Measurements from ENCODE around the gene LOXHD1. TPM values are rescaled to one million over a fixed set of nuclear protein-coding genes. Genes with fewer than 3 reads are reported as not detected.

The LOXHD1 gene
- polyA plus RNA-seq, 1 experiment: not detected

- CTCF ChIA-PET: interaction anchor here (3.0 kb wide), 1 partner anchor 19 kb away, joined by 11 read pairs; no protein-coding TSS in a partner anchor
- Histone ChIP-seq H3K27me3 (ENCODE audit: control insufficient read depth, insufficient read depth, low read length) (peaks cover 3% of the 10 kb centered on the region), H3K9me3 (ENCODE audit: control insufficient read depth, insufficient read depth, low read length) (no peaks in the 10 kb centered on the region), H3K4me3 (ENCODE audit: low read depth, low read length) (no peak overlapping the region), H3K27ac (ENCODE audit: low read depth, low read length) (no peak overlapping the region)
- POLR2A ChIA-PET: no interaction called here
- DNase-seq (ENCODE audit: low read depth, low spot score): no peak
- TF ChIP-seq CTCF (IDR thresholded peaks at IDR 0.05; ENCODE audit: low read depth, low read length): no peak
Observed at GRCh38 chr18:46639386-46639785, 17.6 kb downstream of the LOXHD1 start.

GRCh38 chr18:46636040-46636630, 20.9 kb downstream of the LOXHD1 start:
- Histone ChIP-seq H3K4me3 (ENCODE audit: low read depth, low read length) (no peak overlapping the region), H3K27me3 (ENCODE audit: control insufficient read depth, insufficient read depth, low read length) (peaks cover 3% of the 10 kb centered on the region), H3K9me3 (ENCODE audit: control insufficient read depth, insufficient read depth, low read length) (no peaks in the 10 kb centered on the region), H3K27ac (ENCODE audit: low read depth, low read length) (no peak overlapping the region)
- ChIA-PET CTCF (no interaction called here), POLR2A (no interaction called here)
- no peak for DNase-seq (ENCODE audit: low read depth, low spot score)
- no peak for TF ChIP-seq CTCF (IDR thresholded peaks at IDR 0.05; ENCODE audit: low read depth, low read length)

GRCh38 chr18:46632401-46633071, 24.5 kb downstream of the LOXHD1 start:
- CTCF ChIA-PET: no interaction called here
- Histone ChIP-seq H3K4me3 (ENCODE audit: low read depth, low read length) (no peak overlapping the region), H3K27ac (ENCODE audit: low read depth, low read length) (no peak overlapping the region), H3K27me3 (ENCODE audit: control insufficient read depth, insufficient read depth, low read length) (peaks cover 3% of the 10 kb centered on the region), H3K9me3 (ENCODE audit: control insufficient read depth, insufficient read depth, low read length) (no peaks in the 10 kb centered on the region; the same call in 1 of the 2 replicates)
- TF ChIP-seq CTCF (IDR thresholded peaks at IDR 0.05; ENCODE audit: low read depth, low read length): no peak
- POLR2A ChIA-PET: no interaction called here
- no peak for DNase-seq (ENCODE audit: low read depth, low spot score)

- Histone ChIP-seq H3K27ac (ENCODE audit: low read depth, low read length) (no peak overlapping the region), H3K9me3 (ENCODE audit: control insufficient read depth, insufficient read depth, low read length) (no peaks in the 10 kb centered on the region; the same call in 1 of the 2 replicates), H3K27me3 (ENCODE audit: control insufficient read depth, insufficient read depth, low read length) (peaks cover under 1% of the 10 kb centered on the region), H3K4me3 (ENCODE audit: low read depth, low read length) (no peak overlapping the region)
- no peak for DNase-seq (ENCODE audit: low read depth, low spot score)
- TF ChIP-seq CTCF (IDR thresholded peaks at IDR 0.05; ENCODE audit: low read depth, low read length): no peak
- POLR2A ChIA-PET: interaction anchor here (0.5 kb wide), 1 partner anchor 13 kb away, joined by 3 read pairs; no protein-coding TSS in a partner anchor
- CTCF ChIA-PET: interaction anchor here (1.1 kb wide), 1 partner anchor 27 kb away, joined by 3 read pairs; no protein-coding TSS in a partner anchor
Observed at GRCh38 chr18:46630991-46631390, 26.0 kb downstream of the LOXHD1 start.

- no peaks in the 10 kb centered on the region; the same call in 1 of the 2 replicates for H3K9me3 ChIP-seq (ENCODE audit: control insufficient read depth, insufficient read depth, low read length)
- no peak overlapping the region for H3K4me3 ChIP-seq (ENCODE audit: low read depth, low read length)
- DNase-seq (ENCODE audit: low read depth, low spot score): no peak
- H3K27me3 ChIP-seq (ENCODE audit: control insufficient read depth, insufficient read depth, low read length): no peaks in the 10 kb centered on the region
- ChIA-PET CTCF (interaction anchor here (1.1 to 1.2 kb wide), 2 partner anchors 28 to 349 kb away, joined by 3 to 9 read pairs; no protein-coding TSS in a partner anchor), POLR2A (no interaction called here)
- H3K27ac ChIP-seq (ENCODE audit: low read depth, low read length): no peak overlapping the region
- TF ChIP-seq CTCF (IDR thresholded peaks at IDR 0.05; ENCODE audit: low read depth, low read length): no peak
Observed at GRCh38 chr18:46630160-46630559, 26.9 kb downstream of the LOXHD1 start.
